SK-N-SH treated with all-trans-retinoic acid at 6 μM for 48 hours (cell line): ENCODE measurements around the gene ADAMTS18.

ENCODE experiments used
- ARNTL ChIP-seq: fragments of 450-650 bp; formaldehyde crosslinking; IDR thresholded peaks from 2 replicates; pipeline ENCODE4 v1.5.0; 2020; ENCODE audit warnings: low read depth, mild to moderate bottlenecking, moderate library complexity, borderline replicate concordance
- BACH2 ChIP-seq: fragments of 250-450 bp; sonication (Bioruptor Pico); IDR thresholded peaks from 2 replicates; pipeline ENCODE4 v1.9.0; 2021; ENCODE audit warnings: mild to moderate bottlenecking, borderline replicate concordance
- CSDC2 ChIP-seq: fragments of 250-450 bp; sonication (Bioruptor Pico); IDR thresholded peaks from 2 replicates; pipeline ENCODE4 v1.5.0; 2020; ENCODE audit warnings: mild to moderate bottlenecking, moderate library complexity
- GLIS3 ChIP-seq: fragments of 250-450 bp; sonication (Bioruptor Pico); IDR thresholded peaks from 2 replicates; pipeline ENCODE4 v1.5.0; 2020; ENCODE audit warnings: mild to moderate bottlenecking, moderate library complexity
- PPARA ChIP-seq: fragments of 250-450 bp; sonication (Bioruptor Pico); IDR thresholded peaks from 2 replicates; pipeline ENCODE4 v1.5.0; 2020; ENCODE audit warnings: mild to moderate bottlenecking, borderline replicate concordance
- RARB ChIP-seq: fragments of 250-450 bp; sonication (Bioruptor Pico); IDR thresholded peaks from 2 replicates; pipeline ENCODE4 v1.8.0; 2021; ENCODE audit warnings: mild to moderate bottlenecking, moderate library complexity
- TCF4 ChIP-seq: fragments of 250-450 bp; sonication (Bioruptor Pico); IDR thresholded peaks from 2 replicates; pipeline ENCODE4 v1.8.0; 2021; ENCODE audit warnings: mild to moderate bottlenecking, moderate library complexity, borderline replicate concordance
- ZFP30 ChIP-seq: fragments of 450-650 bp; formaldehyde crosslinking; IDR thresholded peaks from 2 replicates; pipeline ENCODE4 v1.5.0; 2022; ENCODE audit warnings: mild to moderate bottlenecking, moderate library complexity
- TF ChIP-seq, protein P1 (sequence below): fragments of 250-450 bp; sonication (Bioruptor Pico); IDR thresholded peaks from 2 replicates; pipeline ENCODE4 v1.5.1; 2020; ENCODE audit warnings: low read depth, mild to moderate bottlenecking, moderate library complexity
- TF ChIP-seq, protein P2 (sequence below): fragments of 250-450 bp; sonication (Bioruptor Pico); IDR thresholded peaks from 2 replicates; pipeline ENCODE4 v1.8.0; 2020; ENCODE audit warnings: mild to moderate bottlenecking, moderate library complexity, borderline replicate concordance
- TF ChIP-seq, protein P3 (sequence below): fragments of 250-450 bp; sonication (Bioruptor Pico); IDR thresholded peaks from 2 replicates; pipeline ENCODE4 v1.5.1; 2021; ENCODE audit warnings: mild to moderate bottlenecking, moderate library complexity
- TF ChIP-seq, protein P4 (sequence below): fragments of 250-450 bp; sonication (Bioruptor Pico); IDR thresholded peaks from 2 replicates; pipeline ENCODE4 v1.8.0; 2021; ENCODE audit warnings: low read depth, mild to moderate bottlenecking, moderate library complexity, borderline replicate concordance

DNA sequence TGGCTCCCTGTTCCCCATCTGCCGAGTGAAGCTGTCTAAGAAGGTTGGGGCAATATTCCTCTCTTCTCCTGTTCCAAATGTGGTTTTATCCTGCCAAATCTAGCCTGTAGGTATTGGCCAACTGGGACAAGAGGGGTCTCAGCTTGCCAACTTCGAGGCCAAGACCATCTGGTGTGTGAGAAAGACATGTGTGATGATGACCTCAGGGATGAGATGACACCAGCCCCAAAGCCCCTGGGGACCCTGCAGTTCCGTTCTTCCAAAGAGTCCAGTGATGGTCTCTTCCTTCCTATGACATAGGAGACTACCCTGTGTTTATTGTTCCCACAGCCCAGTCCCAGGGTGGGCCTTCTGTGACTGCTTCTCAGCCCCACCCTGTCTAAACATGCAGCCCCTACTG lies 34.8 kb upstream of the ADAMTS18 start:
- TF ChIP-seq BACH2 (CRISPR knock-in tag) (no peak), GLIS3 (CRISPR knock-in tag) (no peak), CSDC2 (no peak), PPARA (CRISPR knock-in tag) (no peak), RARB (CRISPR knock-in tag) (no peak), ZFP30 (no peak), ARNTL (CRISPR knock-in tag) (no peak), TCF4 (CRISPR knock-in tag) (no peak)
- TF ChIP-seq, protein P1, sequence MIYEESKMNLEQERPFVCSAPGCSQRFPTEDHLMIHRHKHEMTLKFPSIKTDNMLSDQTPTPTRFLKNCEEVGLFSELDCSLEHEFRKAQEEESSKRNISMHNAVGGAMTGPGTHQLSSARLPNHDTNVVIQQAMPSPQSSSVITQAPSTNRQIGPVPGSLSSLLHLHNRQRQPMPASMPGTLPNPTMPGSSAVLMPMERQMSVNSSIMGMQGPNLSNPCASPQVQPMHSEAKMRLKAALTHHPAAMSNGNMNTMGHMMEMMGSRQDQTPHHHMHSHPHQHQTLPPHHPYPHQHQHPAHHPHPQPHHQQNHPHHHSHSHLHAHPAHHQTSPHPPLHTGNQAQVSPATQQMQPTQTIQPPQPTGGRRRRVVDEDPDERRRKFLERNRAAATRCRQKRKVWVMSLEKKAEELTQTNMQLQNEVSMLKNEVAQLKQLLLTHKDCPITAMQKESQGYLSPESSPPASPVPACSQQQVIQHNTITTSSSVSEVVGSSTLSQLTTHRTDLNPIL (CRISPR knock-in tag) = no peak
- TF ChIP-seq, protein P2, sequence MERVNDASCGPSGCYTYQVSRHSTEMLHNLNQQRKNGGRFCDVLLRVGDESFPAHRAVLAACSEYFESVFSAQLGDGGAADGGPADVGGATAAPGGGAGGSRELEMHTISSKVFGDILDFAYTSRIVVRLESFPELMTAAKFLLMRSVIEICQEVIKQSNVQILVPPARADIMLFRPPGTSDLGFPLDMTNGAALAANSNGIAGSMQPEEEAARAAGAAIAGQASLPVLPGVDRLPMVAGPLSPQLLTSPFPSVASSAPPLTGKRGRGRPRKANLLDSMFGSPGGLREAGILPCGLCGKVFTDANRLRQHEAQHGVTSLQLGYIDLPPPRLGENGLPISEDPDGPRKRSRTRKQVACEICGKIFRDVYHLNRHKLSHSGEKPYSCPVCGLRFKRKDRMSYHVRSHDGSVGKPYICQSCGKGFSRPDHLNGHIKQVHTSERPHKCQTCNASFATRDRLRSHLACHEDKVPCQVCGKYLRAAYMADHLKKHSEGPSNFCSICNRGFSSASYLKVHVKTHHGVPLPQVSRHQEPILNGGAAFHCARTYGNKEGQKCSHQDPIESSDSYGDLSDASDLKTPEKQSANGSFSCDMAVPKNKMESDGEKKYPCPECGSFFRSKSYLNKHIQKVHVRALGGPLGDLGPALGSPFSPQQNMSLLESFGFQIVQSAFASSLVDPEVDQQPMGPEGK = no peak
- TF ChIP-seq, protein P3, sequence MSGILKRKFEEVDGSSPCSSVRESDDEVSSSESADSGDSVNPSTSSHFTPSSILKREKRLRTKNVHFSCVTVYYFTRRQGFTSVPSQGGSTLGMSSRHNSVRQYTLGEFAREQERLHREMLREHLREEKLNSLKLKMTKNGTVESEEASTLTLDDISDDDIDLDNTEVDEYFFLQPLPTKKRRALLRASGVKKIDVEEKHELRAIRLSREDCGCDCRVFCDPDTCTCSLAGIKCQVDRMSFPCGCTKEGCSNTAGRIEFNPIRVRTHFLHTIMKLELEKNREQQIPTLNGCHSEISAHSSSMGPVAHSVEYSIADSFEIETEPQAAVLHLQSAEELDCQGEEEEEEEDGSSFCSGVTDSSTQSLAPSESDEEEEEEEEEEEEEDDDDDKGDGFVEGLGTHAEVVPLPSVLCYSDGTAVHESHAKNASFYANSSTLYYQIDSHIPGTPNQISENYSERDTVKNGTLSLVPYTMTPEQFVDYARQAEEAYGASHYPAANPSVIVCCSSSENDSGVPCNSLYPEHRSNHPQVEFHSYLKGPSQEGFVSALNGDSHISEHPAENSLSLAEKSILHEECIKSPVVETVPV = no peak
- TF ChIP-seq, protein P4, sequence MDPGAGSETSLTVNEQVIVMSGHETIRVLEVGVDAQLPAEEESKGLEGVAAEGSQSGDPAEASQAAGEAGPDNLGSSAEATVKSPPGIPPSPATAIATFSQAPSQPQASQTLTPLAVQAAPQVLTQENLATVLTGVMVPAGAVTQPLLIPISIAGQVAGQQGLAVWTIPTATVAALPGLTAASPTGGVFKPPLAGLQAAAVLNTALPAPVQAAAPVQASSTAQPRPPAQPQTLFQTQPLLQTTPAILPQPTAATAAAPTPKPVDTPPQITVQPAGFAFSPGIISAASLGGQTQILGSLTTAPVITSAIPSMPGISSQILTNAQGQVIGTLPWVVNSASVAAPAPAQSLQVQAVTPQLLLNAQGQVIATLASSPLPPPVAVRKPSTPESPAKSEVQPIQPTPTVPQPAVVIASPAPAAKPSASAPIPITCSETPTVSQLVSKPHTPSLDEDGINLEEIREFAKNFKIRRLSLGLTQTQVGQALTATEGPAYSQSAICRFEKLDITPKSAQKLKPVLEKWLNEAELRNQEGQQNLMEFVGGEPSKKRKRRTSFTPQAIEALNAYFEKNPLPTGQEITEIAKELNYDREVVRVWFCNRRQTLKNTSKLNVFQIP (CRISPR knock-in tag) = no peak
